GM21737 (cell line): Measurements from ENCODE around the gene KLHL33.
A peak's percentile ranks its signal among the peaks of the same experiment; 100 is the strongest.

Experiments
- ATAC-seq: cut with Tn5 transposase; IDR thresholded peaks from one replicate; pipeline ENCODE4 v1.9.1; 2021; ENCODE audit warnings: mild to moderate bottlenecking, moderate library complexity; ENCODE audit not compliant: unreplicated experiment

Gene KLHL33

DNA sequence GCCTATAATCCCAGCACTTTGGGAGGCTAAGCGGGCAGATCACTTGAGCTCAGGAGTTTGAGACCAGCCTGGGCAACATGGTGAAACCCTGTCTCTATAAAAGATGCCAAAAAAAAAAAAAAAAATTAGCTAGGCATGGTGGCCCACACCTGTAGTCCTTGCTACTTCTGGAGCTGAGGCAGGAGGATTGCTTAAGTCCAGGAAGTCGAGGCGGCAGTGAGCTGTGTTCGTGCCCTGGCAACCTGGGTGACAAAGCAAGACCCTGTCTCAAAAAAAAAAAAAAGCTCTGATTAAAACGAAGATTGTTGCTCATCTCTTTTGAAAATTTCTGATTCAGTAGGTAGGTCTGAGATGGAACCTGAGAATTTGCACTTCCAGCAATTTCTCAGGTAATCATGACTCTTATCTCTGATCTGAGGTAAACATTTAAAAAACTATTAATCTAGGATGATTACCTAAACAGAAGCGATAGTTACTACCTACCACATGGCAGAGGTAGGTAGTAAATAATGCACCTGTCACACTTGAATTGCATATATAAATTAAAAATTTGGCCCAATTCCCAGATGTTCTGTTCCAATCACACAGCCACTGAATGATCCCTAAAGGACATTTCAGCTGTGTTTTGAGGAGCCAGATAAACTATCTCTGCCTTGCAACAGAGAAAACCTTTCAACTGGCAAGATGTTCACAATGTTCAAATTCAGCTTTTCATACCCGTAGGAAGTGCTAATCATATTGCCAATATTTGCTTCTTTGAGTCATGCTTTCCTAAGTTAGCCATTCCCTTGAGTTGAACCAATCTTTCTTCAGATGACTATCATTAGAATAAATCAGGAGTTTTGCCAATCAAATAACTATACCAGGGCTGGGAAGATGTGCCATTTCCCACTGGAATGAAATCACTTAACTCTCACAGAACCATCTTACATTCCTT lies 18.4 kb downstream of the KLHL33 start:
- no peak for ATAC-seq

DNA sequence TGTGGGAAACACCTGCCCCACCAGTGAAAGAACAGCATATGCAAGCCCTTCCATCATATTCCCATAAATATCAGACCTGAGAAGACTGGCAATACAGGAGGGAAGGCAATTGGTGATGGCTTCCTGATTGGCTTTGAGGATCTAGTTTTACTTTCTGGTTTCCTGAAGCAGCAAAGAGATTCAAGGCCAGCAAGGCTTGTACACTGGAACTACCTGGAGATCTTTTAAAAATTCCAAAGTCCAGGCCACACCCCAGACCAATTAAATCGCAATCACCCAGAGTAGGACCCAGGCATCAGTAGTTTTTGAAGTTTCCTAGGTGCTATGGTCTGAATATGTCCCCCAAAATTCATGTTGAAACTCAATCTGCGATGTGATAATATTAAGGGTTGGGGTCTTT lies 19.7 kb downstream of the KLHL33 start:
- ATAC-seq: no peak

GRCh38 chr14:20415782-20416206 lies 20.2 kb downstream of the KLHL33 start:
- ATAC-seq: no peak

GRCh38 chr14:20413744-20414082 lies 22.3 kb downstream of the KLHL33 start:
- ATAC-seq: no peak

DNA sequence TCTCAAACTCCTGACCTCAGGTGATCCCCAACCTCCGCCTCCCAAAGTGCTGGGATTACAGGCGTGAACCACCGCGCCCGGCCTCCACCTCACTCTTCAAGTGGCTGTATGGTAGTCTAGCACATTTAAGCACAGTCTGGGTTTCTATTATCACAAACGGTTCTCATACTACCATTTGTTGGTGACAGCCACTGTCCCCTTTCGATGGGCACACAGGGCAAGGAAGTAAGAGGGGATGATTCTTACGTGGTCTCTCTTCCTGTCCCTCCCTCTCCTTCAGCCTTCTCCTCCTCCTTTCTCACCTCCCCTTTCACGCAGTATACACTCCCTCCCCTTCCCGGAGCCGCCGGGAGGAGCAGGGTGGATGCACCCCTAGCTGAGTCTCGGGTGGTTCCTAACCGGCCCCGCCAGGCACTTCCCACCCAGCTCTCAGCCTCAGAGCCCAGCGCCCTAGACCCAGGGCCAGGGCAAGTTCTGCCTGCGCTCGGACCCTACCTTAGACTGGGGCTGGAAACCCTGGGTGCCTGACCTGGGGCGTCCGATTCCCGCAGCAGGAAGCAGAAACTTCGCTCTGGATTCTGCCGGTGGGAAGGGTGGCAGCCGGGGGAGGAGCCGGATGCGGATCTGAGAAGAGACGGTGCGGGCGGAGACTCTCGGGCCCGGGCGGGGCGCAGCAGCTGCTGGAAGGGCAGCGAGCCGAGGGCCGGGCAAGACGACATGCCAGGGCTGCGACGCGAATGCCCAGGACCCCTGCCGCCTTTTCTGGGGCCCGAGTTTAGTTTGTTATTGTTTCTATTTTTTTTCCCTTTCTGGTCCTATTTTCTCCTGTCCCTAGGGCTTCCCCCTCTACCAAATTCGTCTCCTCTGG lies 22.9 kb downstream of the KLHL33 start, which contains the start of gene TEP1:
Gene TEP1 (minus strand): TSS at position 626 of the 868 bp plus-strand sequence. CDS start 5,062 bp downstream, outside the sequence.
- peak; percentile 70 for ATAC-seq

DNA sequence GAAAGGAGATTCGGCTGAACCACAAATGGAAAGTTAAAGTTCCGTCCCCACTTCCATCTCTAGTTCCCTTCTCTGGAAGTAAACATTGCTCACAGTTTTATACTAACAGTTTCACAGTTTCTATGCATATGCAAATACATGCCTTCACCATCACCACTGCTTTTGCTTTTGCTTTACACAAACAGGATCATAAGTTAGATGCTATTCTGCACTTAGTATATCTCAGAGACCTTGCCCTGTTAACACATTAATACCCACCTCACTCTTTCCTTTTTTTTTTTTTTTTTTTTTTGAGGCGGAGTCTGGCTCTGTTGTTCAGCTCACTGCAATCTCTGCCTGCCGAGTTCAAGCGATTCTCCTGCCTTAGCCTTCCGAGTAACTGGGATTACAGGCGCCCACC lies 23.6 kb downstream of the KLHL33 start:
- ATAC-seq: no peak

DNA sequence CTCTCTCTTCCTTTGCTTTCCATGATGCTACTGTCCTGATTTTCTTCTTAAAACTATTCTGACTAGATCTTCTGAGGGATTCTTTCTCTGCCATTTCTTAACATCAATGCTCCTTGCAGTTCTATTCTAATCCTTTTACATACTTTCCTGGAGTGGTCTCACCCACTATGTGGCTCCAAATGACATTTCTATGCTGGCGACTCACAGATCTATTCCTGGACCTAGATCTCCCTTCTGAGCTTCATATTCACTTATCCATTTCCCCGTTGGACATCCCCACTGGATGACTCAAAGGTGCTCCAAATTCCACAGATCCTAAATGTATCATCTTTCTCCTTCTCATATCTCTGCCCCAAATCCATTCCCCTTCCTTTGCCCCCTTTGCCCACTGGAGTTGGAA lies 26.7 kb downstream of the KLHL33 start:
- ATAC-seq: no peak

GRCh38 chr14:20403521-20403920 lies 32.4 kb downstream of the KLHL33 start:
- no peak for ATAC-seq

DNA sequence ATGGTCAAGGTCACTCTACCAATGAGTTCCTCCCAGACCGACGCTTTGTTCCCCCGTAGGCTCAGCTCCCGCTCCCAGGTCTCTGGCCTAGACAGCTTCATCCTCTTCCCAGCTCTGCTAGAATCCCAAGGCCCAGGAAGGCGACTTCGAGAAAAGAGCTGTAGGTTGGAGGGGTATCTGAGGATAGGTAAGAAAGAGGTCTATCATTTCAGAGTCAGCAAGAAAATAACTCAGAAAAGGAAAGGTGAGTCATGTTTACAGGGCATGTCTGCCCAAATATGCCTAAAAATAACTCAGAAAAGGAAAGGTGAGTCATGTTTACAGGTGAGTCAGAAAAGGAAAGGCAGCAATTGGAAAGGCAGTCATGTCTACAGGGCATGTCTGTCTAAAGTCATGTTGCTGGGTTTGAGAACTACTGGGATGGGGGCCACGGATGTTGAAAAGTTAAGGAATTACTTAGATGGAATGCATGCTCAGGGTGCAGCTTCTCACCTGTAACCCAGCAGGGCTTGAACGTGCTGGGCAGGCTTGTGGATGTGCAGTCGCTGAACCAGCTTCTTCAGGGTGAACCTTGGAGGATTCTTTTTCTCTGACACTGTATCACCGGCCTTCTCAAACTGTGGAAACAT lies 34.9 kb downstream of the KLHL33 start:
- no peak for ATAC-seq

DNA sequence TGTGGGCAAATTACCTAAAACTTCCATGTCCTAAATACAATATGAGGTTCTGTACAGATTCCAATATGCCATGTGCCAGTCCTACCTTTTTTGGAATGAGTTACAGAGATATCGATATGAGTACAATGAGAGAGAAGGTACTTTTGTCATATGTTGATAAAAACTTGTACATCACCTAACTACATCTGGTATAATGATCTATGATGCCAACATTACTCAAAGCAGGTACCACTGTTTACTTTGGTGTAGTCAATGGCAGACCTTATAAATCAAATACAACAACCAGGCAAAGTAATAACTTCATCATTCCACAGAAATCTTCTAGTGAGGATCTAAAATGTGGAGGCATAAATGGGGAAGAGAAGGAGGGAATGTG lies 35.4 kb downstream of the KLHL33 start:
- ATAC-seq: no peak

- ATAC-seq: no peak
Observed at GRCh38 chr14:20397511-20397910, 38.5 kb downstream of the KLHL33 start.

GRCh38 chr14:20391505-20391904 lies 44.5 kb downstream of the KLHL33 start:
- no peak for ATAC-seq

GRCh38 chr14:20388159-20388558 lies 47.8 kb downstream of the KLHL33 start:
- no peak for ATAC-seq

GRCh38 chr14:20387576-20387975 lies 48.4 kb downstream of the KLHL33 start:
- ATAC-seq: no peak

DNA sequence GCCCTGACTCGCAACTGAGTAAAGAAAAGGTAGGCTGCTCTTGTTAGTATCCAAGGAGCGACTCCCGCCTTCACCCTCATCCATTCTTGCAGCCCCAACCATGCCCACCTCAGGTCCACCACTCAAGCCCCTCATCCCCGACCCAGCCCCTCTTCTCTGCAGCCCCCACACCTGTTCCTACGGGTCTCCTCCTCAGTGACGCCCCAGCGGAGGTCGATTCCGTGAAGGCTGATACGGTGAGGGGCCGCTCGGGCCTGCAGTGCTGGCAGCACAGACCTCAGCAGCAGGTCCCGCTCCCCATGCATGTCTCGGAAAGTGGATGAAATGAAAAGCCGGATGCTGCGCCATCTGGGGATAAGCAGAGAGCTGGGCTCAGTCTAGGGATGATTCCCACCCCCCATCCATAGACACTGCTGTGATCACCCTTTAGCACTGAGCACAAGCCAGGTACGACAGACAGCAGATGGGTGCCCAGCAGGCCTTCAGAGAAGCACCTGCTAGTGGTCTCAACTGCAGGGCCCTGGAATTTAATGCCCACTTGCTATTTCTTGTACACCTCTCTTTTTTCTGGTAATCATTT lies 49.6 kb downstream of the KLHL33 start:
- no peak for ATAC-seq

DNA sequence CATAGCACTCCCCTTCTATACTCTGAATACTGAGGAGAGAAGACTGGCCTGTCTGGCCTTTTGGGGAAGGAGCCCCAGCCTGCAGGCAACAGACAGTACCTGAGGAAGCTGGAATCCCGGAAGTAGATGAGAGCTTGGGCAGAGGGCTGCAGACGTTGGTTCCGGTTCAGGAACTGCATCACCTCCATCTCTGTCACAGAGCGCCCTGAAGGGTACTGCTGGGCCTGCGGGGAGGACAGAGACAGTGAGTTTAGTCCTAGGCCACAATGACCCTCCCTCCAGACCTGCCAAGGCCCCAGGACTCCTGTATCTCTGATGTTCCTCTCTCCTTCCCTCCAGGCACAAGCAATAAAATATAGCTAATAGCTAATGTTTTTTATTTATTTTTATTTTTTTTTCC lies 51.1 kb downstream of the KLHL33 start:
- ATAC-seq: no peak

DNA sequence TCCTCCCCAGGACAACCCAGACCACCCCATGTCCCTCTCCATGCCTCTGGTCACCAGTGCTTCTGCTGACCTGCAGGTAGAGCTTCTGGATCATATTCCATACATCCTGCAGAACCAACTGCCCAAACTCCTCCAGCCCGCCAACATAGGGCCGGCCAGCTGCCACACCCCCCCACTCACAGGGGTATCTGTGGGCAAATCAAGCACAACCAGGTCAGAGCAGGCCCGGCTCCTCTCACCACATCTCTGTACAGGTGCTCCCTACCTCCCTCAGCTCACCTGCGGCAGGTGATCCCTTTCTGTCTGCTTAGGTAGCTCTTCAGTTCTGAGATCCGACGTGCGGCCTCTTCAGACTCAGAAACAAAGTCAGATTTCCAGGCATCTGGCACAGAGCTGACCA lies 51.6 kb downstream of the KLHL33 start:
- no peak for ATAC-seq

DNA sequence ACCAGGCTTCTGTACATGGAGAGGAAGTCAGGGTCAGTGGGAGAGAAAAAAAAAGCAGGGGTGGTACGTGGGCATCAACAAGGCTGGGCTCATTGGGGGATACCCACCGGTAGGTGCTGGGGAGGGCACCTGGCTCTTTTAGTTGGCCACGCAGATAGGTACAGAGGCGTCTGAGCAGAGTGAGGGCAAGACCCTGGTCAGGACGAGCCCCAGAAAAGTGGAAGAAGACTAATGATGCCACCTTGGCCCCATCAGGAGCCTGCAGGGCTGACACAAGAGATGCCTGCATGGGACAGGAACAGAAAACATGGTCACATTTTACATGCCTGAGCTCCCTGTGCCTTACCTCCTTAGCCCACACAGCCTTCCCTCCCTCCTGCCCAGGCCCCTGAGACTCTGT lies 52.3 kb downstream of the KLHL33 start:
- ATAC-seq: no peak

GRCh38 chr14:20383032-20383431 lies 52.9 kb downstream of the KLHL33 start:
- ATAC-seq: no peak

DNA sequence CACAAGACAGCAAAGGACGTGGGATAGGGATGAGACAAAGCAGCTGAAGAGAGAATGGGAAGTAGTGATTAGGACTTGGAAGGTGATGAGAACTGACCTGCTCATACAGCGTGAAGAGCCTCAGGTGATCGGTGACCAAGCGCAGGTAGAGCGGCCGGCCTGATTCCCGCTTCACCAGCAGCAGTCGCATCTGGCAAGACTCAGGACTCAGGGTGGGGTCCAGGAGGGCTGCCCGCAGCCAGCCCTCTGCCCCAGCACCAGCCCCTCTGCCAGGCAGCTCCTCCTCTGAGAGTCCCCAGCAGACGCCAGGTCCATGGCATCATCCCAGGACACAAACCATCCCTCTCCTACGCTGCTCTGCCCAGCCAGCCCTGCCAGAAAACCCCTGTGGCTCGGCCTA lies 53.4 kb downstream of the KLHL33 start:
- no peak for ATAC-seq

- ATAC-seq: no peak
Observed at GRCh38 chr14:20381341-20381740, 54.6 kb downstream of the KLHL33 start.
